Fibroblast of peridontal ligament (primary cell): ENCODE data around the gene FUT3.
"Not testable (repeated sequence)": the region's sequence is repeated elsewhere in the genome, so short reads cannot be mapped to it uniquely, and the experiment has no call there.

Source experiments
- DNase-seq: peaks from one replicate; pipeline ENCODE4 v3.0.0-alpha.2; 2010; ENCODE audit errors: extremely low read depth

FUT3 gene

GRCh38 chr19:5851302-5851701, at the start of gene FUT3:
TSS of gene FUT3 (minus strand) at chr19:5851449.
- DNase-seq, result no peak

GRCh38 chr19:5900976-5901375, 49.7 kb upstream of the FUT3 start:
- no peak for DNase-seq

- no peak for DNase-seq
Measured at GRCh38 chr19:5899728-5900526, 48.7 kb upstream of the FUT3 start.

GRCh38 chr19:5897189-5897969, 46.1 kb upstream of the FUT3 start:
- DNase-seq, result no peak

GRCh38 chr19:5896365-5897076, 45.3 kb upstream of the FUT3 start:
- DNase-seq, result no peak

GRCh38 chr19:5895890-5896289, 44.6 kb upstream of the FUT3 start:
- no peak for DNase-seq

- DNase-seq, result no peak
Measured at GRCh38 chr19:5895409-5895808, 44.2 kb upstream of the FUT3 start.

GRCh38 chr19:5894704-5895349, 43.6 kb upstream of the FUT3 start:
- DNase-seq, result no peak

GRCh38 chr19:5893907-5894703, 42.9 kb upstream of the FUT3 start:
- DNase-seq, result no peak

- DNase-seq, result no peak
Measured at GRCh38 chr19:5893296-5893903, 42.2 kb upstream of the FUT3 start.

- no peak for DNase-seq
Measured at GRCh38 chr19:5892772-5893275, 41.6 kb upstream of the FUT3 start.

GRCh38 chr19:5891938-5892771, 40.9 kb upstream of the FUT3 start:
- peak; percentile 28 for DNase-seq

GRCh38 chr19:5891572-5891937, 40.3 kb upstream of the FUT3 start:
- DNase-seq, result no peak

- no peak for DNase-seq
Measured at GRCh38 chr19:5890099-5890498, 38.9 kb upstream of the FUT3 start.

- DNase-seq, result peak; percentile 23
Measured at GRCh38 chr19:5889288-5889971, 38.2 kb upstream of the FUT3 start.

GRCh38 chr19:5884065-5884811, 33.0 kb upstream of the FUT3 start:
- not testable (repeated sequence) for DNase-seq

- DNase-seq, result not testable (repeated sequence)
Measured at GRCh38 chr19:5883157-5883873, 32.1 kb upstream of the FUT3 start.
